ENCODE results near the gene SOAT2.
"Not testable (repeated sequence)": the region's sequence is repeated elsewhere in the genome, so short reads cannot be mapped to it uniquely, and the experiment has no call there.

SOAT2 gene

GRCh38 chr12:53090554-53090953 is 12.7 kb upstream of the SOAT2 start:
- no peak for DNase-seq

GRCh38 chr12:53091756-53092155 is 11.5 kb upstream of the SOAT2 start:
- DNase-seq: no peak

- DNase-seq: no peak
Observed at GRCh38 chr12:53093777-53094393, 9.4 kb upstream of the SOAT2 start.

- no peak for DNase-seq
Observed at GRCh38 chr12:53094394-53094787, 8.9 kb upstream of the SOAT2 start.

GRCh38 chr12:53094796-53095595 is 8.3 kb upstream of the SOAT2 start:
- DNase-seq: not testable (repeated sequence)

- not testable (repeated sequence) for DNase-seq
Observed at GRCh38 chr12:53095596-53095895, 7.7 kb upstream of the SOAT2 start.

GRCh38 chr12:53096089-53096741 is 7.1 kb upstream of the SOAT2 start:
- DNase-seq: no peak

GRCh38 chr12:53096759-53097158 is 6.5 kb upstream of the SOAT2 start:
- DNase-seq: no peak

GRCh38 chr12:53097207-53097563 is 6.1 kb upstream of the SOAT2 start:
- no peak for DNase-seq

- DNase-seq: peak; percentile 8 to 75
Observed at GRCh38 chr12:53097564-53098353, 5.5 kb upstream of the SOAT2 start, which contains the start of gene IGFBP6. TSS of gene IGFBP6 (plus strand) at chr12:53097667. CDS start at chr12:53097718, 51 bp downstream.

- no peak for DNase-seq
Observed at GRCh38 chr12:53098354-53098981, 4.8 kb upstream of the SOAT2 start.

GRCh38 chr12:53099071-53099882 is 4.0 kb upstream of the SOAT2 start:
- DNase-seq: peak; percentile 60 to 72

- DNase-seq: no peak
Observed at GRCh38 chr12:53100466-53101151, 2.7 kb upstream of the SOAT2 start.

- DNase-seq: no peak
Observed at GRCh38 chr12:53101266-53101665, 2.0 kb upstream of the SOAT2 start.

GRCh38 chr12:53101931-53102781 is 1.1 kb upstream of the SOAT2 start:
- DNase-seq: no peak

GRCh38 chr12:53103860-53104305 is 597 bp downstream of the SOAT2 start:
- DNase-seq: no peak

- no peak for DNase-seq
Observed at GRCh38 chr12:53105256-53105655, 2.0 kb downstream of the SOAT2 start.

- no peak for DNase-seq
Observed at GRCh38 chr12:53105712-53106439, 2.6 kb downstream of the SOAT2 start.

- DNase-seq: no peak
Observed at GRCh38 chr12:53107122-53107521, 3.8 kb downstream of the SOAT2 start.

- DNase-seq: not testable (repeated sequence)
Observed at GRCh38 chr12:53112431-53112830, 9.1 kb downstream of the SOAT2 start.
